Testis (tissue), 2 donors: ENCODE measurements around the gene KCNK4.

Experiments used
- POLR2A ChIP-seq: fragments of 450-650 bp; IDR thresholded peaks from one replicate; pipeline ENCODE4 v1.6.1; 2017; ENCODE audit warnings: antibody characterized with exemption, mild to moderate bottlenecking, moderate library complexity
- TF ChIP-seq, protein P1 (sequence below), 3 experiments: fragments of 450-650 bp in 2 of 3; fragments of 200-600 bp in 1 of 3; sonication (generic) in 1 of 3; IDR thresholded peaks; one replicate each; pipeline ENCODE4 v1.5.1; 2016 to 2019; ENCODE audit warnings: antibody characterized with exemption in 3 of 3, mild to moderate bottlenecking in 2 of 3, moderate library complexity in 1 of 3

DNA sequence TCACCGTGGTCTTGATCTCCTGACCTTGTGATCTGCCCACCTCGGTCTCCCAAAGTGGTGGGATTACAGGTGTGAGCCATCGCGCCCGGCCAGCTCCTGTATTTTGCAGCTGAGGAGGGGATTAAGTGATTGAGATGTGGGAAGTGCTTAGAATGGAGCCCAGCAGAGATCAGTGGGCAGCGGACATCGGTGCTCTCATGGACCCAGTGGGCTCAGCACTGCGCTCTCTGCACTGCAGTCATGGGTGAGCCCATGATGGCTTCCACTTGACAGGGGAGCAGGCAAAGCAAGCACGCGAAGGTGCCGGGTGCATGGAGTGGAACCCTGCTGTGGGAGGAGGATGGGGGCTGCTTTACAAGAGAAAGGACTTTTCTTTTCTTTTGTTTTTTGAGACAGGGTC lies 39.8 kb downstream of the KCNK4 start:
- TF ChIP-seq, protein P1, sequence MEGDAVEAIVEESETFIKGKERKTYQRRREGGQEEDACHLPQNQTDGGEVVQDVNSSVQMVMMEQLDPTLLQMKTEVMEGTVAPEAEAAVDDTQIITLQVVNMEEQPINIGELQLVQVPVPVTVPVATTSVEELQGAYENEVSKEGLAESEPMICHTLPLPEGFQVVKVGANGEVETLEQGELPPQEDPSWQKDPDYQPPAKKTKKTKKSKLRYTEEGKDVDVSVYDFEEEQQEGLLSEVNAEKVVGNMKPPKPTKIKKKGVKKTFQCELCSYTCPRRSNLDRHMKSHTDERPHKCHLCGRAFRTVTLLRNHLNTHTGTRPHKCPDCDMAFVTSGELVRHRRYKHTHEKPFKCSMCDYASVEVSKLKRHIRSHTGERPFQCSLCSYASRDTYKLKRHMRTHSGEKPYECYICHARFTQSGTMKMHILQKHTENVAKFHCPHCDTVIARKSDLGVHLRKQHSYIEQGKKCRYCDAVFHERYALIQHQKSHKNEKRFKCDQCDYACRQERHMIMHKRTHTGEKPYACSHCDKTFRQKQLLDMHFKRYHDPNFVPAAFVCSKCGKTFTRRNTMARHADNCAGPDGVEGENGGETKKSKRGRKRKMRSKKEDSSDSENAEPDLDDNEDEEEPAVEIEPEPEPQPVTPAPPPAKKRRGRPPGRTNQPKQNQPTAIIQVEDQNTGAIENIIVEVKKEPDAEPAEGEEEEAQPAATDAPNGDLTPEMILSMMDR (IDR thresholded peaks at IDR 0.05) = no peak
- TF ChIP-seq POLR2A = no peak
